ENCODE results near the gene PRH2.
A peak's percentile ranks its signal among the peaks of the same experiment; 100 is the strongest.

The PRH2 gene

GRCh38 chr12:10928746-10929286 is at the start of gene PRH2:
Gene PRH2 (plus strand): TSS chr12:10929236. CDS start chr12:10929274, 38 bp downstream.
- DNase-seq (ENCODE audit: low spot score), result no peak

- DNase-seq (ENCODE audit: low spot score), result no peak
These were observed 44.8 kb upstream of the PRH2 start, which contains the start of gene PRH1 for GRCh38 chr12:10884086-10884725. Gene PRH1 (minus strand): TSS chr12:10884255. CDS start chr12:10884217, 38 bp downstream.

GRCh38 chr12:10889226-10889625 is 39.8 kb upstream of the PRH2 start:
- no peak for DNase-seq (ENCODE audit: low spot score)

DNA sequence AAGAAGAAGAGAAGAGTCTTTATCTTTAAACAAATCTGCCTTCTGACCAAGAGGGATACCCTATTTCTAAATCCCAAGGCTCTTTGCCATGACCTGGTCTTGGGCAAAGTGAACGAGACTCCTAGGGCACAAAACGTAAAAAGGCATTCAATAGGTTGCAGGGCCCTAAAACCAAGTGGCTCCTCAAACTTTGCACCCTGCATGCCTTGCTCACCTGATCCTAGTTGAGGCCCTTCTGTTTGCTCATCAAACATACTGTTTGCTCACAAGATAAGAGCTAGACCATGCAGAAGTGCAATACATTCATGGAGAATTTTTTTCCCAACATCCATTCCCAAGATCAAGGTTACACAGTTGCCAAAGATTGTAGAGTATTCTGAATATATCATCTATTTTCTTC is 37.1 kb upstream of the PRH2 start:
- no peak for DNase-seq (ENCODE audit: low spot score)

GRCh38 chr12:10896854-10897253 is 32.2 kb upstream of the PRH2 start:
- DNase-seq (ENCODE audit: low spot score), result no peak

GRCh38 chr12:10900530-10900929 is 28.5 kb upstream of the PRH2 start:
- no peak for DNase-seq (ENCODE audit: low spot score)

DNA sequence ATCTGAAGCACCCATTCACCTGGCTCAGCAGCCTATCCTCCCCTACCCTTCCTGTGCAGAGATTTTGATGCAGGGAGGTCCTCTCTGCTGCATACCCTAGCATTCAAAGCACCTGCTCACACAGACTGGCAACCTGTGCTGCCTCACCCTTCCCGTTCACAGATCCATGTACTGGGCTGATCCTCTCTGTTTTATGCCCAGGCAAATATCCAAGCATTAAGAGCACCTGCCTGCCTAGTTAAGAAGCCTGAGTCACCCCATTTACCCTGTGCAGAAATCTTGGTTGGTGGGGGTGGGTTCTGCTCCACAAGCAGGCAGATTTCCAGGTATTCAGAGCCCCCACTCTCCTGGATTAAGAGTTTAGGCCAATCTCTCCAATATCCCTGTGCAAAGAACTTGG is 28.1 kb upstream of the PRH2 start:
- DNase-seq (ENCODE audit: low spot score), result no peak

DNA sequence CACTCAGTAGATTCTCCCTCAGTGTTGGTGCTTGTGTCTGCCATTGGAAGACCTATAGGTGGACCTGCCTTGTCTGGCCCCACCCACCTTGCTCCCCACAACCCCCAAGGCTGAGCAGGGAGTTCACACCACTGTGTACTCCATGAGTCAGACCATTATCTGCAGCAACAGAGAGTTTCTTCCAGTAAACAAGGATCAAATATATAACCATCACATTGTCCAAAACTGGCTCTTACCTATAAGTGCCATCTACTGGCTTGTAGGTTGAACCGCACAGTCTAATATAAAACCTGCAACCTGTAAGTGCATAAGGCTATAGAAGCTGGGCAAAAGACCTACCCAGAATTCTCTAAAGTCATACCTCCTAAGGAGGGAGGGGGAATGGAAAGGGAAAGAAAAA is 27.6 kb upstream of the PRH2 start:
- no peak for DNase-seq (ENCODE audit: low spot score)

- DNase-seq (ENCODE audit: low spot score), result no peak
These were observed 24.4 kb upstream of the PRH2 start for GRCh38 chr12:10904686-10905085.

- DNase-seq (ENCODE audit: low spot score), result no peak
These were observed 19.6 kb upstream of the PRH2 start, which contains the start of gene TAS2R13 for GRCh38 chr12:10909462-10909861. Gene TAS2R13 (minus strand): TSS chr12:10909562. CDS start chr12:10909298, 264 bp downstream.

- no peak for DNase-seq (ENCODE audit: low spot score)
These were observed 18.7 kb upstream of the PRH2 start for GRCh38 chr12:10910380-10910779.

DNA sequence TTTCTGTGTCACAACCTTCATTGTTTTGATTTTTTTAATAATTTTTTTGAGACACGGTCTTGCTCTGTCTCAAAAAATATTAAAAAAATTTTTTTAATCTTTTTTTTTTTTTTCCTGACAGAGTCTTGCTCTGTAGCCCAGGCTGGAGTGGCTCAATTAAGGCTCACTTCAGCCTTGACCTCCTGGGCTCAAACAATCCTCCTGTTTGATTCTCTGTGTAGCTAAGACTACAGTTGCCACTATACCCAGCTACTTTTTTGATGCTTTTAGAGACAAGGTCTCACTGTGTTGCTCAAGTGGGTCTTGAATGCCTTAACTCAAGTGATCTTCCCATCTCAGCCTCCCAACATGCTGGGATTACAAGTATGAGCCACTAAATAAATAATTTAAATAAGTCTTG is 9.2 kb upstream of the PRH2 start:
- no peak for DNase-seq (ENCODE audit: low spot score)

GRCh38 chr12:10926269-10926668 is 2.8 kb upstream of the PRH2 start:
- no peak for DNase-seq (ENCODE audit: low spot score)

GRCh38 chr12:10936506-10936905 is 7.5 kb downstream of the PRH2 start:
- DNase-seq (ENCODE audit: low spot score), result no peak

GRCh38 chr12:10939163-10939562 is 10.1 kb downstream of the PRH2 start, which contains the start of gene TAS2R14:
Gene TAS2R14 (minus strand): TSS chr12:10939263. CDS start chr12:10939207, 56 bp downstream.
- no peak for DNase-seq (ENCODE audit: low spot score)

DNA sequence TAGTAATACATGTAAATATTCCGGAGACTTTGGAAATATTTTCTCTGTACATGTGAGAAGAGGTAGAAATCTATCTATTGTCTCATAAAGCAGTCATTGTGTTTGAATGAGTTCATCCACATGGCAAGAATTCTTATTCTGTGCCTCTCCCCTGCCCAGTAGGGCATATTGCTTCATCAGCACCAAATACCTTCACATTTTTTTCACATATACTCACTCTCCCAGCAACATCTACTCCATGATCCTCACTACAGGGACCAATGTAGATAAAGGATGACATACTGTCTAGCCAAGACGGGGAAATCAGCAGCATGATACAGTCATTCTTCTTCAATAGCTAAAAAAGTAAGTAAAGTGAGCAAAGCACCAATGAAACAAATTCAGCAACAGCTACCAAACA is 11.4 kb downstream of the PRH2 start:
- no peak for DNase-seq (ENCODE audit: low spot score)

- no peak for DNase-seq (ENCODE audit: low spot score)
These were observed 12.3 kb downstream of the PRH2 start for GRCh38 chr12:10941369-10941768.

DNA sequence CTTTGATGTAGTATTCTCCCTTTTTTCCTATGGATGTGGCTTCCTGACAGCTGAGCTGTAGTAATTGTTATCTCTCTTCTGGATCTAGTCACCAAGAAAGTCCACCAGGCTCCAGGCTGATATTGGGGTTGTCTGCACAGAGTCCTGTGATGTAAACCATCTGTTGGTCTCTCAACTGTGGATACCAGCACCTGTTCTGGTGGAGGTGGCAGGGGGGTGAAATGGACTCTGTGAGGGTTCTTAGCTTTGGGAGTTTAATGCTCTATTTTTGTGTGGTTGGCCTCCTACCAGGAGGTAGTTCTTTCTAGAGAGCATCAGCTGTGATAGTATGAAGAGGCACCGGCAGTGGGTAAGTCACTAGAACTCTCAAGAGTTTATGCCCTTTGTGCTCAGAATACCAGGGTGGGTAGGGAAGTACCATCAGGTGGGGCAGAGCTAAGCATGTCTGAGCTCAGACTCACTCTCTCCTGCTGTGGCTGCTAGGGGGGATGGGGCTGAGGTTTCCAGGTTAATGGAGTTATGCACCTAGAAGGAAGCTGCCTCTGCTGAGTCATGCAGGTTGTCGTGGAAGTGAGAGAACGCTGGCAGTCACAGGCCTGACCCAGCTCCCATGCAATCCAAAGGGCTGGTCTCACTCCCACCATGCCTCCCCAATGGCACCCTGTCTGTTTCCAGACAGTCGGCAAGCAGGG is 13.0 kb downstream of the PRH2 start:
- no peak for DNase-seq (ENCODE audit: low spot score)

GRCh38 chr12:10943167-10943566 is 14.1 kb downstream of the PRH2 start:
- DNase-seq (ENCODE audit: low spot score), result no peak

GRCh38 chr12:10952645-10953044 is 23.6 kb downstream of the PRH2 start:
- peak; percentile 61 for DNase-seq (ENCODE audit: low spot score)

DNA sequence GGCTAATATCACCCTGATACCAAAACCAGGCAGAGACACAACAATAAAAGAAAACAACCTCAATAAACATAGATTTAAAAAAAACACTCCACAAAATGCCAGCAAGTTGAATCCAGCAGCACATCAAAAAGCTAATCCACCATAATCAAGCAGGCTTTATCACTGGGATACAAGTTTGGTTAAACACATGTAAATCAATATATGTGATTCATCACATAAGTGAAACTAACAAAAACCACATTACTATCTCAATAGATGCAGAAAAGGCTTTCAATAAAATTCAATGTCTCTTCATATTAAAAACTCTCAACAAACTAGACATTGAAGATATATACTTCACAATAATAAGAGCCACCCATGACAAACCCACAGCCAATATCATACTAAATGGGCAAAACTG is 27.0 kb downstream of the PRH2 start:
- DNase-seq (ENCODE audit: low spot score), result no peak

- no peak for DNase-seq (ENCODE audit: low spot score)
These were observed 28.7 kb downstream of the PRH2 start for GRCh38 chr12:10957741-10958140.

- peak; percentile 73 for DNase-seq (ENCODE audit: low spot score)
These were observed 30.8 kb downstream of the PRH2 start for GRCh38 chr12:10959804-10960203.
